NOMO-1 (cell line): Measurements from ENCODE around the gene ATG3.

Source experiments
- DNase-seq, 2 experiments: peaks; one replicate each; lab custom pipeline; 2025; ENCODE audit not compliant: unreplicated experiment in 2 of 2; lab: John Stamatoyannopoulos, UW

The ATG3 gene

DNA sequence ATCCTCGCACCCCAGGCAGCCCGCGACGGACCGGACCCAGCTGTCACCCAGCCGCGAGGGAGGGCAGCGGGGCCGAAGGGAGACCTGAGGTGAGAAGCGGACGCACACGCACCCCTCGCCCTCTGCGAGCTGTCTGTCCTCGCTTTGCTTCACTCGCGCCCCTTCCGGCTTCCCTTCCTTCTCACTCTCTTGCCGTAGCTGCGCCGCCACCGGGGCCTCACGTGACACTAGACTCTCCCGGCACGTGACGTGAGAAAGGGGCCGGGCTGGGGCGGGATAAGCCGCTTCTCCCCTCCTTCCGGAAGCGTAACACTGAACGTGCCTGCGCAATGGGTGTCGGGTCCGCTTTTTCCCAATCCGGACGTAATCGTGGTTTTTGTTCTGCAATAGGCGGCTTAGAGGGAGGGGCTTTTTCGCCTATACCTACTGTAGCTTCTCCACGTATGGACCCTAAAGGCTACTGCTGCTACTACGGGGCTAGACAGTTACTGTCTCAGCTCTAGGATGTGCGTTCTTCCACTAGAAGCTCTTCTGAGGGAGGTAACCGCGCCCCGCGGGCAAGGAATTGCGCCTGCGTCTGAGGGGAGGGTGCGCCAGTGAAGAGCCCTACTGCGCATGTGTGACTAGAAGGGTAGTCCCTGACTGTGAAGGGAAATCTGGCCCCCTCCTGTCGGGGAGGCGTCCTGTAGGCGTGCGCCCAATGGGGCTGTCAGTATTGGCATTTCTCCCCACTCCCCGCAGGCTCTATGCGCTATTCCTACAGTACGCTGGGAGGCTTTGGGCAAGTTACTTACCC lies at the start of gene ATG3, which contains the start of gene SLC35A5:
Gene ATG3, minus strand, starts transcription at position 229 of the 796 bp plus-strand sequence. CDS start 434 bp downstream, outside the sequence.
Gene SLC35A5, plus strand, starts transcription at position 312 of the 796 bp plus-strand sequence. CDS start 1,359 bp downstream, outside the sequence.
- DNase-seq: peak; percentile 99

DNA sequence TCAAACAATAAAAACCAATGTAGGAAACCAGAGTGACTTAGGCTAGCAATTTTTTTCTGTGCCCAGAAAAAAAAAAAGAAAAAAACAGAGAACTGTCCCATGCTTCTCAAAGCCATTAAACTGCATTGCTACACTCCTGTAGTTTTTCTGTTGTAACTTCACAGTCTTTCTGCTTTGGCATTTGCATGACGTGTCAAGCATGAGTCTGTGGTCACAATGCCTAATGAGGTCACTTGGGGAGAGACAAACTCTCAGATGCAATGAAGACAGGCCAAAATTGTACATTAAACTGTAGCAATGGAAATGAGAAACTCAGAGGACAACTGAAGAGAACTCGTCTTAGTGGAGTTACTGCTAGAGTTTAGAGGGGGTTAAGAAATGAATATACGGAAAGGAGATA lies 48.4 kb upstream of the ATG3 start:
- peak in 1 of 2 experiments; percentile 19 for DNase-seq

DNA sequence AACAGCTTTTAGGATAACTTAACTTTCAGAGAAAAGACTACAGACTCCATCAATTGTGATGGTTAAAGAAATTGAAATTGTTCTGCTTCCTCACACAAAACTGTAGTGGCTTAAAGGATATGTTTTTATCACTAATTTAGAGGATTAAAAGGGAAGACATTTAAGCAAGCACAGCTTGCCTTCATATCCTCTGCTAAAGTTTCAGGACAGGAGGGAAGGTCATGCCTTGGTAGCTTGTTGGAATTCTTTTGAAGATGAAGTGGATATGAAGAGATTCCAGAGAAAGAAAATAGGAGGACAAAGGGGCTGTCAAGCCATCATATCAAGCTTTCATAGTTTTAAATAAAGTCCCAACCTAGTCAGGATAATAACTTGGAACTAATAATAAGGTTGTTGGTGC lies 46.1 kb upstream of the ATG3 start:
- no peak for DNase-seq

GRCh38 chr3:112606098-112606497 lies 44.3 kb upstream of the ATG3 start:
- DNase-seq: no peak

GRCh38 chr3:112605285-112605684 lies 43.5 kb upstream of the ATG3 start:
- DNase-seq: no peak

DNA sequence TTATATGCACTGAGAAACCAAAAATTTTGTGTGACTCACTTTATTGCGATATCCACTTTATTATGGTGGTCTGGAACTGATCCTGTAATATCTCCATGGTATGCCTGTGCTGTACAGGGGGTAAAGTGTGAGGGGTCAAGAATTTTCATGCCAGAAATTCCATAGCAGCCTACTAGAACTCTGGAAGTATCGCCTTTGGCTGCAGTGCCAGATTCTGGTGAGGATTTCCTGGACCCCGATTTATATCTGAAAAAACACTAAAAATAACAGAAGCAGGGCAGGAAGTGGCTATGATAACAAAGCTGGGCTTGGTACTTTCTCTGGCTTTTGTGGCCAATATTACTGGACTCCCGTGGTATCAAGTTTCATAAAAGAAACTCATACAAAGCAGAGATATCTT lies 42.8 kb upstream of the ATG3 start:
- DNase-seq: no peak

DNA sequence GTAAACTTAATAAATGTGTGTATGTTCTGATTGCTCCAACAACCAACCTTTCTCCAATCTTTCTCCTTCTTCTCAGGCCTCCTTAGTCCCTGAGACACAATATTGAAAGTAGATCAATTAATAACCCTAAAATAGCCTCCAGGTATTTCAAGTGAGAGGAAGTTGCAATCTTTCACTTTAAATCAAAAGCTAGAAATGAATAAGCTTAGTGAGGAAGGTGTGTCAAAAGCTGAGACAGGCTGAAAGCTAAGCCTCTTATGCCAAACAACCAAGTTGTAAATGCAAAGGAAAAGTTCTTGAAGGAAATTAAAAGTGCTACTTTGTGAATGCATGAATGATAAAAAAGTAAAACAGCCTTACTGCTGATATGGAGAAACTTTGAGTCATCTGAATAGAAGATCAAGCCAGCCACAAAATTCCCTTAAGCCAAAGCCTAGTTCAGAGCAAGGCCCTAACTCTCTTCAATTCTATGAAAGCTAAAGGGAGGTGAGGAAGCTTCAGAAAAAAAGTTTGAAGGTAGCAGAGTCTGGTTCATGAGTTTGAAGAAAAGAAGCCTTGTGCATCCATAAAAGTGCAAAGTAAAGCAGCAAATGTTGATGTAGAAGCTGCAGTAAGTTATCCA lies 40.6 kb upstream of the ATG3 start:
- DNase-seq: no peak

DNA sequence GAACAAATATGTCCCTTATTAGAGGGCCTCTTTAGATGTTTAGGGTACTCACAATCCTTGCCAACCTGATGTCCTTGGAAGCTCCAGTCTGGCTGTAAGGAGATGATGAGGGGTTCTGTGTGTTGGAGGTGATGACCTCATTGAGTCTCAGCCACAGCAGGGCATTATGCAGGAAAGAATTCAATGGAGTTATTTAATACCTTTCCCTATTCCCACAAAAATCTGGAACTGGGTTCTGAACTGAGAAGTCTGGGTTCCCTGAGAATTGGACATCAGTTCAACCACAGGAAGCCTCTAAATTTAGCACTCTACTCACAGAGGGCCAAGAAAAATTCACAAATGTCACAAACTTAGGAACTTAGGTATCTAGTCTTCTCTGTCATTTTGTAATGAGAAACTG lies 37.0 kb upstream of the ATG3 start:
- no peak for DNase-seq

GRCh38 chr3:112597945-112598344 lies 36.2 kb upstream of the ATG3 start:
- DNase-seq: no peak

GRCh38 chr3:112594856-112595255 lies 33.1 kb upstream of the ATG3 start:
- no peak for DNase-seq

DNA sequence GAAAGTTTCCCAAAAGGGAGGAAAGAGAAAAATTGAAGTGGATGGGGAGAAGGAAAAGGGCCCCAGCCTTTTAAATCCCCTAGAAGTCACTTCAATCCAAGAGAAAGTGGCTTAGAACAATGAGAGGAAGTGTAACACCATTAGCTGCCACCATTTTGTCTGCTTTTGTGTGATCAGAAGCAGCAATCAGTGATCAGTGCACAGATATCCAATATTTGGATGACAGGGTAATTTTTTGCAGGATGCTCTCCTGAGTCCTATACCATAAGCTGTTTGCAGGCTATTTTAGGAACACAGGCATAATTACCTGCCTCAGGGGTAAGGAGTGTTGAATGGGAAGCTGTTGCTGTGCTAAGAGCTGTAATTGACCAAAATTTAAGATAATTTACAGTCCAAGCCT lies 31.5 kb upstream of the ATG3 start:
- no peak for DNase-seq

- no peak for DNase-seq
Measured at GRCh38 chr3:112587336-112587735, 25.6 kb upstream of the ATG3 start.

- DNase-seq: no peak
Measured at GRCh38 chr3:112585782-112586181, 24.0 kb upstream of the ATG3 start.

GRCh38 chr3:112583105-112583504 lies 21.3 kb upstream of the ATG3 start:
- DNase-seq: no peak

DNA sequence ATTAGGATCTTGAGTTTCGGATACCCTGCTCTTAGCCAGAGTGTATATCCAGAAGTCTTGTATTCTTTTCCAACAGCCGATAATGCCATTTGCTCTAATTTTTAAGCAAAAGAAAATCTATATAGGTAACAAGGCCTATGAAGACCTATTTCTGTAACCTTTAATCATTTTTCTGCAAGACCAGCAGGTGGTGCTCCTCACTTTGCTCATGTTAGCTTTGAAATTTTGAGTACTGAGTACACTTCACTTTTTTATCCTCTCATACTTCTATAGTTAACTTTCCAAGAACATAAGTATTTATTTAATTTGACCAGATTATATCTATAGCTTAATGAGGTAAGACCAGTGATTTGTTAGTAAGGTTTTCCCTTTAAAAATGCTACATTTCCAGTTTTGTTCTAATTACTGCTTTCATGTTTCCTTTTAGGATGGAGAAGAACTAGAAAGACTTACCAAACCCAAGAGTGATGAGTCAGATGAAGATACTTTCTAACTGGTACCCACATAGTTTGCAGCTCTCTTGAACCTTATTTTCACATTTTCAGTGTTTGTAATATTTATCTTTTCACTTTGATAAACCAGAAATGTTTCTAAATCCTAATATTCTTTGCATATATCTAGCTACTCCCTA lies 20.6 kb upstream of the ATG3 start:
- peak; percentile 9 to 55 for DNase-seq

DNA sequence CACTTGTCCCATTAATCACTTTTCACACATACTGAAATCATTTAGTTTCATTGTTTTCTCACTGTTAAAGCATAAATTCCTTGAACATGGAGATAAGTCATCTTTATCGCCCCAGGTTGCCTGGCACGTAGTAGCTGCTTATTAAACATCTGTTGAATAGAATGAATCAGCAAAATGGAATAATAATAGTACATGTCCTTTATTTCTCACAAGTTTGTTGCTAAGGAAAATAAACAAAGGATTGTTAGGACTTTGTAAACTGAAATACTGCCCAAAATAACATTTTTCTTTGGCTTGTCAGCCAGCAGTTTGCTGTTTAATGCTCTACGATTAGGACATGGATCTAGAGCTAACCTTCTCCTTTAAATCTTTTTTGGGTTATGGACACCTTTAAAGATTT lies 17.9 kb upstream of the ATG3 start:
- DNase-seq: no peak

DNA sequence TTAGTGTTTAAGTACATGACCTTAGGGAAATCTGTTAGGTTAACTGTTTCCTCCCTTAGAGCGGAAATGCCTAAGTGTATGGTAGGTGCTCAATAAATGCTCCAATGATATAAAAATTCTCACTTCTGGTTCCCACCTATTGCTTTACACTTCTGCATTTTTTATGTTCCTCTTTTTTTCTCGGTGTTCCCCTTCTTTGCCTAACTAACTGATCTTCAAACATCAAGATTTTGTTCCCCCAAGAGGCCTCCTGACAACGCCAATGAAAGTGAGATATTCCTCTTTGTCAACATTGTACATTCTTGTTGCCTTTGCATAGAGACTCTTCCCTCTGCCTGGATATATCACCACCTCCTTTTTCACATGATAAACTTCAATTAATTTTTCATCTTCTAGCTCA lies 17.5 kb upstream of the ATG3 start:
- peak; percentile 75 to 83 for DNase-seq

GRCh38 chr3:112572701-112573100 lies 10.9 kb upstream of the ATG3 start:
- DNase-seq: no peak

GRCh38 chr3:112569265-112569664 lies 7.5 kb upstream of the ATG3 start:
- no peak for DNase-seq

- no peak for DNase-seq
Measured at GRCh38 chr3:112568642-112569041, 6.9 kb upstream of the ATG3 start.

DNA sequence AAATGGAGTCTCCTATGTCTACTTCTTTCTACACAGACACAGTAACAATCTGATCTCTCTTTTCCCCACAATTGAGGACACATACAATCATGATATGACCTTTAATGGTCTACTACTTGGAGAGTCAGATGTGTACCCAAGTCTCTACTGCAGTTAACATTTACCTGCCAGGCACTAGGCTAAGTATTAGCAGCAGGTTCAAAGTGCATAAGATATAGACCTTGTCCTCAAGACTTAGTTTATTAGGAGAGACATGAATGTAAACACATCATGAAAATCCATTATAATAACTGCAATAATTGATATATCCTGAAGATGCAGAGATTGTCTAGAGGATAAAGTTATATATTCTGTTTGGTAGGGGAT lies 3.2 kb upstream of the ATG3 start:
- no peak for DNase-seq
